H9 (cell line): Measurements from ENCODE around the gene ST6GALNAC6. TPM values are rescaled to one million over a fixed set of nuclear protein-coding genes. Genes with fewer than 3 reads are reported as not detected.

Experiments used
- DNase-seq: peaks from one replicate; pipeline ENCODE4 v3.0.0-alpha.2; 2017
- H2AFZ ChIP-seq: one replicate; pipeline ENCODE4 v1.6.1; 2013; ENCODE audit warnings: mild to moderate bottlenecking, low read length, control low read depth, moderate library complexity
- H2AK5ac ChIP-seq: 2 replicates; pipeline ENCODE4 v1.6.1; 2013; ENCODE audit warnings: low read length, control low read depth, mixed read lengths; ENCODE audit not compliant: insufficient read length
- H2BK120ac ChIP-seq: one replicate; pipeline ENCODE4 v1.6.1; 2013; ENCODE audit warnings: low read depth, mild to moderate bottlenecking, low read length, control low read depth, inconsistent platforms; ENCODE audit not compliant: poor library complexity, severe bottlenecking
- H2BK12ac ChIP-seq: 2 replicates; pipeline ENCODE4 v1.6.1; 2013; ENCODE audit warnings: low read length, control low read depth, mixed read lengths, low read depth; ENCODE audit not compliant: insufficient read length
- H2BK15ac ChIP-seq: 2 replicates; pipeline ENCODE4 v1.6.1; 2013; ENCODE audit warnings: low read depth, low read length, control low read depth
- H2BK20ac ChIP-seq: one replicate; pipeline ENCODE4 v1.6.1; 2013; ENCODE audit warnings: low read depth, mild to moderate bottlenecking, low read length, control low read depth, inconsistent platforms; ENCODE audit not compliant: poor library complexity, severe bottlenecking
- H2BK5ac ChIP-seq: 2 replicates; pipeline ENCODE4 v1.6.1; 2013; ENCODE audit warnings: low read length, control low read depth, mixed read lengths; ENCODE audit not compliant: insufficient read length
- H3K14ac ChIP-seq: 2 replicates; pipeline ENCODE4 v1.6.1; 2013; ENCODE audit warnings: low read length, control low read depth; ENCODE audit not compliant: insufficient read depth
- H3K18ac ChIP-seq: 2 replicates; pipeline ENCODE4 v1.6.1; 2013; ENCODE audit warnings: low read depth, mild to moderate bottlenecking, mixed read lengths, low read length, control low read depth; ENCODE audit not compliant: insufficient read length
- H3K23ac ChIP-seq: 2 replicates; pipeline ENCODE4 v1.6.1; 2013; ENCODE audit warnings: low read length, control low read depth, mixed read lengths, low read depth; ENCODE audit not compliant: insufficient read length
- H3K23me2 ChIP-seq: 2 replicates; pipeline ENCODE4 v1.6.1; 2013; ENCODE audit warnings: low read depth, mild to moderate bottlenecking, mixed read lengths, low read length, control low read depth; ENCODE audit not compliant: insufficient read length, poor library complexity, severe bottlenecking
- H3K27ac ChIP-seq: 2 replicates; pipeline ENCODE4 v1.5.1; 2013; ENCODE audit warnings: low read length, control low read depth, mixed read lengths, low read depth; ENCODE audit not compliant: insufficient read length
- H3K27me3 ChIP-seq: 2 replicates; pipeline ENCODE4 v1.6.1; 2013; ENCODE audit warnings: low read length, control low read depth, inconsistent platforms; ENCODE audit not compliant: insufficient read depth
- H3K4ac ChIP-seq: 2 replicates; pipeline ENCODE4 v1.6.1; 2013; ENCODE audit warnings: low read depth, mild to moderate bottlenecking, control low read depth, inconsistent platforms, low read length, moderate library complexity
- H3K4me1 ChIP-seq: 2 replicates; pipeline ENCODE4 v1.6.1; 2013; ENCODE audit warnings: low read length, control low read depth, inconsistent platforms; ENCODE audit not compliant: insufficient read depth
- H3K4me2 ChIP-seq: 2 replicates; pipeline ENCODE4 v1.6.1; 2013; ENCODE audit warnings: low read length, control low read depth, mixed read lengths; ENCODE audit not compliant: insufficient read length, insufficient read depth
- H3K56ac ChIP-seq: 2 replicates; pipeline ENCODE4 v1.6.1; 2013; ENCODE audit warnings: low read depth, mild to moderate bottlenecking, mixed read lengths, low read length, control low read depth; ENCODE audit not compliant: insufficient read length
- H3K79me1 ChIP-seq: 2 replicates; pipeline ENCODE4 v1.6.1; 2013; ENCODE audit warnings: low read depth, mild to moderate bottlenecking, moderate library complexity, low read length, control low read depth, inconsistent platforms; ENCODE audit not compliant: insufficient read depth, poor library complexity, severe bottlenecking
- H3K79me2 ChIP-seq: 2 replicates; pipeline ENCODE4 v1.6.1; 2013; ENCODE audit warnings: low read length, control low read depth, inconsistent platforms; ENCODE audit not compliant: insufficient read depth
- H3K9ac ChIP-seq: 2 replicates; pipeline ENCODE4 v1.6.1; 2013; ENCODE audit warnings: low read length, control low read depth, mixed read lengths; ENCODE audit not compliant: insufficient read length; ENCODE audit errors: extremely low read depth
- H3K9me3 ChIP-seq: one replicate; pipeline ENCODE4 v1.6.1; 2013; ENCODE audit warnings: low read depth, low read length, inconsistent platforms; ENCODE audit not compliant: control insufficient read depth
- H3T11ph ChIP-seq: one replicate; pipeline ENCODE4 v1.6.1; 2013; ENCODE audit warnings: mild to moderate bottlenecking, low read length, control low read depth, inconsistent platforms
- H4K20me1 ChIP-seq: one replicate; pipeline ENCODE4 v1.6.1; 2013; ENCODE audit not compliant: control insufficient read depth, insufficient read length, insufficient read depth
- H4K5ac ChIP-seq: 2 replicates; pipeline ENCODE4 v1.6.1; 2013; ENCODE audit warnings: low read depth, mild to moderate bottlenecking, mixed read lengths, low read length, control low read depth; ENCODE audit not compliant: insufficient read length
- H4K8ac ChIP-seq: replicated peaks from 2 replicates; pipeline ENCODE4 v1.6.1; 2013; ENCODE audit warnings: low read length, control low read depth, mixed read lengths, low read depth; ENCODE audit not compliant: insufficient read length
- H4K91ac ChIP-seq: 2 replicates; pipeline ENCODE4 v1.6.1; 2013; ENCODE audit warnings: low read depth, mild to moderate bottlenecking, moderate library complexity, mixed read lengths, low read length, control low read depth; ENCODE audit not compliant: insufficient read length
- H3K27ac Mint-ChIP-seq, 3 experiments: 2 replicates in 2 of 3; 3 replicates in 1 of 3; pipeline ENCODE4 v1.8.0; 2020 to 2021; ENCODE audit warnings: mixed read lengths in 3 of 3, mild to moderate bottlenecking in 1 of 3, moderate library complexity in 1 of 3
- H3K27me3 Mint-ChIP-seq: 2 replicates; pipeline ENCODE4 v1.8.0; 2021; ENCODE audit warnings: low read depth, mild to moderate bottlenecking, moderate library complexity, mixed read lengths
- H3K36me3 Mint-ChIP-seq, 3 experiments: 2 replicates in 2 of 3; 3 replicates in 1 of 3; pipeline ENCODE4 v1.8.0; 2020 to 2021; ENCODE audit warnings: low read depth in 3 of 3, mixed read lengths in 3 of 3; ENCODE audit not compliant: insufficient read depth in 1 of 3
- H3K4me1 Mint-ChIP-seq, 2 experiments: 2 replicates each; pipeline ENCODE4 v1.8.0; 2020; ENCODE audit warnings: mixed read lengths in 2 of 2
- H3K4me3 Mint-ChIP-seq, 2 experiments: 2 replicates in 1 of 2; 3 replicates in 1 of 2; pipeline ENCODE4 v1.8.0; 2020 to 2021; ENCODE audit warnings: mild to moderate bottlenecking in 2 of 2, mixed read lengths in 2 of 2, moderate library complexity in 1 of 2
- H3K9me3 Mint-ChIP-seq, 2 experiments: 2 replicates in 1 of 2; 3 replicates in 1 of 2; pipeline ENCODE4 v1.8.0; 2020; ENCODE audit warnings: mild to moderate bottlenecking in 2 of 2, mixed read lengths in 2 of 2, moderate library complexity in 1 of 2
- WGBS: extraction: QIAGEN DNeasy Blood & Tissue Kit; methylation state at CpG from one replicate; pipeline ENCODE4 v1.1.7; 2013; ENCODE audit warnings: missing lambda C conversion rate, low lambda C conversion rate, mixed read lengths; ENCODE audit not compliant: insufficient read length; ENCODE audit errors: extremely low coverage; 5-methylcytosine and 5-hydroxymethylcytosine counted together
- total RNA-seq: library from RNA; stranded (reverse); gene quantifications from 2 replicates; pipeline ENCODE4 v1.2.1, GENCODE V29; 2021
- TF ChIP-seq, protein P1 (sequence below): fragments of 200-600 bp; sonication (generic); conservative IDR thresholded peaks from 3 replicates; pipeline ENCODE4 v1.8.0; 2021; ENCODE audit warnings: antibody characterized with exemption, mild to moderate bottlenecking

Gene ST6GALNAC6
- total RNA-seq, 1 experiment from 2014 or later: 29.8 TPM

DNA sequence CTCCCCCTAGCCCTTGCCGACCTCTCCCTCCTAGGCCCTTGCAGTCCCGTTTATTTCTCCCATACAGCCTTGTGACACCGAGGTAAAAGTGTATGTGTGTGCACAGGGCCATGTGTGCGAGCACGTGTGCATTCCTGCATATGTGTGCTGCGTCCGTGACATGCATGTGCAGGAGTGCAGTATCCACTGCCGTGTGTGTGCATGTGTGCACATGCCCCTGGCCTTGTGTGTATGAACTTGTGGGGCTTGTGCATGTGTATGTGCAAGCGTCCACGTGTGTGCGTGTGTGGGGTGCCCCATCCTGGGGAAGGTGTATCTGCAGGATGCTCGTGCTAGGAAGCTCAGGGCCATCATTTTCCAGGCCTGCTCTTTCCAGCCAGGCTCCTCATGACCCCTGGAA is 28.5 kb downstream of the ST6GALNAC6 start:
- Histone ChIP-seq H3K4me2 (no peak overlapping the region), H3K23ac (no peak overlapping the region)
- H3K27ac Mint-ChIP-seq: no peak overlapping the region

More for the DNA sequence above, 28.5 kb downstream of the ST6GALNAC6 start:
- H3K36me3 Mint-ChIP-seq: peaks cover 0 to 13% (median 0%) of the 10 kb centered on the region in 3 experiments; a peak in 4 of 7 replicates
- Histone ChIP-seq H2BK20ac (no peak overlapping the region), H3K79me2 (no peaks in the 10 kb centered on the region), H2AFZ (no peak overlapping the region), H3K56ac (no peak overlapping the region), H3K4me1 (no peaks in the 10 kb centered on the region), H2AK5ac (no peak overlapping the region), H3K14ac (no peak overlapping the region), H3K9ac (no peak overlapping the region), H2BK120ac (no peak overlapping the region), H3K4ac (no peak overlapping the region), H2BK15ac (no peak overlapping the region), H3K27me3 (no peaks in the 10 kb centered on the region), H3K18ac (no peak overlapping the region), H2BK5ac (no peak overlapping the region), H3T11ph (no peak overlapping the region), H4K20me1 (no peaks in the 10 kb centered on the region), H4K8ac (no peak overlapping the region), H4K5ac (no peak overlapping the region), H3K27ac (no peak overlapping the region), H4K91ac (no peak overlapping the region), H3K23me2 (no peaks in the 10 kb centered on the region), H3K79me1 (no peaks in the 10 kb centered on the region), H2BK12ac (no peak overlapping the region), H3K9me3 (no peaks in the 10 kb centered on the region)
- H3K27me3 Mint-ChIP-seq: no peaks in the 10 kb centered on the region
- no CpG with 5 or more reads among the region's 12 CpGs for WGBS
- no peaks in the 10 kb centered on the region for H3K9me3 Mint-ChIP-seq
- no peak overlapping the region for H3K4me3 Mint-ChIP-seq
- DNase-seq: no peak
- TF ChIP-seq, protein P1, sequence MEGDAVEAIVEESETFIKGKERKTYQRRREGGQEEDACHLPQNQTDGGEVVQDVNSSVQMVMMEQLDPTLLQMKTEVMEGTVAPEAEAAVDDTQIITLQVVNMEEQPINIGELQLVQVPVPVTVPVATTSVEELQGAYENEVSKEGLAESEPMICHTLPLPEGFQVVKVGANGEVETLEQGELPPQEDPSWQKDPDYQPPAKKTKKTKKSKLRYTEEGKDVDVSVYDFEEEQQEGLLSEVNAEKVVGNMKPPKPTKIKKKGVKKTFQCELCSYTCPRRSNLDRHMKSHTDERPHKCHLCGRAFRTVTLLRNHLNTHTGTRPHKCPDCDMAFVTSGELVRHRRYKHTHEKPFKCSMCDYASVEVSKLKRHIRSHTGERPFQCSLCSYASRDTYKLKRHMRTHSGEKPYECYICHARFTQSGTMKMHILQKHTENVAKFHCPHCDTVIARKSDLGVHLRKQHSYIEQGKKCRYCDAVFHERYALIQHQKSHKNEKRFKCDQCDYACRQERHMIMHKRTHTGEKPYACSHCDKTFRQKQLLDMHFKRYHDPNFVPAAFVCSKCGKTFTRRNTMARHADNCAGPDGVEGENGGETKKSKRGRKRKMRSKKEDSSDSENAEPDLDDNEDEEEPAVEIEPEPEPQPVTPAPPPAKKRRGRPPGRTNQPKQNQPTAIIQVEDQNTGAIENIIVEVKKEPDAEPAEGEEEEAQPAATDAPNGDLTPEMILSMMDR: no peak
- H3K4me1 Mint-ChIP-seq: peaks cover 6 to 15% of the 10 kb centered on the region in 2 experiments; a peak in 3 of 4 replicates
